ENCODE data around the gene BTN3A1.

GRCh38 chr6:26430787-26431186, 28.7 kb downstream of the BTN3A1 start:
- TF ChIP-seq NRF1 (IDR thresholded peaks at IDR 0.05; ENCODE audit: low read depth, low read length) = no peak
- no peak for TF ChIP-seq TAF1 (IDR thresholded peaks at IDR 0.05; ENCODE audit: low read depth, low read length)
- TF ChIP-seq CTCF (IDR thresholded peaks at IDR 0.05; ENCODE audit: control extremely low read depth in 1 of 3, insufficient read depth in 1 of 3, low read depth in 1 of 3, low read length in 3 of 3) = no peak
- no peak for TF ChIP-seq HDAC2 (IDR thresholded peaks at IDR 0.05; ENCODE audit: borderline replicate concordance in 1 of 2, low read depth in 2 of 2, low read length in 2 of 2)
- no peak for TF ChIP-seq EZH2 (IDR thresholded peaks at IDR 0.05; ENCODE audit: low read depth, low read length, severe bottlenecking)
- TF ChIP-seq CREB1 (IDR thresholded peaks at IDR 0.05) = no peak
- no peak for TF ChIP-seq EP300 (IDR thresholded peaks at IDR 0.05; ENCODE audit: borderline replicate concordance in 1 of 2, low read depth in 2 of 2, low read length in 2 of 2)

All from H1 (cell line).